Neural crest cell (in vitro differentiated cells): Measurements from ENCODE around the gene AGK. TPM values are rescaled to one million over a fixed set of nuclear protein-coding genes. Genes with fewer than 3 reads are reported as not detected.
"Not testable (repeated sequence)": the region's sequence is repeated elsewhere in the genome, so short reads cannot be mapped to it uniquely, and the experiment has no call there.

ENCODE experiments used
- DNase-seq: peaks from one replicate; pipeline ENCODE4 v3.0.0; 2021; ENCODE audit warnings: low read depth, mixed read lengths, low spot score
- H3K27ac Mint-ChIP-seq: one replicate; pipeline ENCODE4 v1.8.0; 2021; ENCODE audit warnings: mild to moderate bottlenecking, mixed read lengths; ENCODE audit not compliant: unreplicated experiment
- H3K27me3 Mint-ChIP-seq: 2 replicates; pipeline ENCODE4 v1.8.0; 2021; ENCODE audit warnings: low read depth, mild to moderate bottlenecking, mixed read lengths
- H3K36me3 Mint-ChIP-seq: 2 replicates; pipeline ENCODE4 v1.8.0; 2021; ENCODE audit warnings: low read depth, mild to moderate bottlenecking, mixed read lengths
- H3K4me1 Mint-ChIP-seq: 2 replicates; pipeline ENCODE4 v1.8.0; 2021; ENCODE audit warnings: mixed read lengths
- H3K4me3 Mint-ChIP-seq: one replicate; pipeline ENCODE4 v1.8.0; 2021; ENCODE audit warnings: mild to moderate bottlenecking, mixed read lengths
- H3K9me3 Mint-ChIP-seq: 2 replicates; pipeline ENCODE4 v1.8.0; 2021; ENCODE audit warnings: mixed read lengths
- CTCF ChIP-seq: fragments of 200-600 bp; sonication (generic); conservative IDR thresholded peaks from 2 replicates; pipeline ENCODE4 v1.5.0; 2021; ENCODE audit warnings: antibody characterized with exemption, mild to moderate bottlenecking
- total RNA-seq: library from RNA; stranded (reverse); gene quantifications from 2 replicates; pipeline ENCODE4 v1.2.1, GENCODE V29; 2021

Gene AGK
- total RNA-seq, 1 donor from 2014 or later, result 35.7 TPM

DNA sequence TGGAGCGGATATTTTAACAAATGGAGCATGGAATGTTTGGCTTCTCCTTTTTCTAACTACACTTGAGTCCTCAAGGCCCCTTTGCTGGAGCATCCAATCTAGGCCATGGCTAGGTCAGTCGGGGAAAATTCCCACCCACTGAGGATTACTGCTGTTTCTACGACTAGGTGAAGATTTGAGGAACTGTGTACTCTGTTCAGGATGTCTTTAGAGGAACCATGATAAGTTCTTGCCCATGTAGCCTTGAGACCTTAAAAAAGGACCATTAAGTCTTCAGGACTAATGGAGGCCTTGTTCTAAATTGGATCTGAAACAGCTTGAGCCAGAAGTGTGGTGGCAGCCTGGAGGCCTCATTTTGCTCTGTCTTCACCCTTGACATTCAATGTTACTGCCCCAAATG lies 6.2 kb downstream of the AGK start:
- no peak overlapping the region for H3K4me3 Mint-ChIP-seq
- no peak overlapping the region for H3K27ac Mint-ChIP-seq
- peaks cover 4% of the 10 kb centered on the region for H3K9me3 Mint-ChIP-seq
- H3K4me1 Mint-ChIP-seq, result peaks cover 7% of the 10 kb centered on the region
- no peak for TF ChIP-seq CTCF
- H3K27me3 Mint-ChIP-seq, result no peaks in the 10 kb centered on the region
- no peak for DNase-seq
- H3K36me3 Mint-ChIP-seq, result peaks cover 37% of the 10 kb centered on the region

DNA sequence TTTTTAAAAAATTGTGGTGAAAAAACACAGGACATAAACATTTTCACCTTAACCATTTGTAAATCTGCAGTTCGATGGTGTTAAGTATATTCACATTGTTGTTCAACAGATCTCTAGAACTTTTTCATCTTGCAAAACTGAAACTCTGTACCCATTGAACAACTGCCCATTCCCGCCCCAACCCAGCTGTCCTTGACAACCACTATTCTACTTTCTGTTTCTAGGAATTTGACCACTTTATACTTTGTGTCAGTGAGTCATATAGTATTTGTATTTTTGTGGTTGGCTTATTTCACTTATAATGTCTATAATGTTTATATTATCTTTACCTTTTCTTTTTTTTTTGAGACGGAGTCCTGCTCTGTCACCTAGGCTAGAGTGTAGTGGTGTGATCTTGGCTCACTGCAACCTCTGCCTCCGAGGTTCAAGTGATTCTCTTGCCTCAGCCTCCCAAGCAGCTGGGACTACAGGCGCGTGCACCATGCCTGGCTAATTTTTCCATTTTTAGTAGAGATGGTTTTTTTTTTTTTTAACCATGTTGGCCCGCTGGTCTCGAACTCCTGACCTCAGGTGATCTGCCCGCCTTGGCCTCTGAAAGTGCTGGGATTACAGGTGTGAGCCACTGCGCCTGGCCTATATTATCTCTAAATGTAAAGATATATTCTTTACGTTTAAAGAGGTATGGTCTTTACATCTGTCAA lies 6.8 kb downstream of the AGK start:
- not testable (repeated sequence) for H3K4me3 Mint-ChIP-seq, H3K27ac Mint-ChIP-seq

GRCh38 chr7:141558544-141559183 lies 7.5 kb downstream of the AGK start:
- DNase-seq, result no peak
- no peak for TF ChIP-seq CTCF
- peaks cover 43% of the 10 kb centered on the region for H3K36me3 Mint-ChIP-seq

More for the DNA sequence above, 6.8 kb downstream of the AGK start:
- H3K36me3 Mint-ChIP-seq, result peaks cover 37% of the 10 kb centered on the region
- not testable (repeated sequence) for H3K9me3 Mint-ChIP-seq, DNase-seq, H3K4me1 Mint-ChIP-seq, H3K27me3 Mint-ChIP-seq

GRCh38 chr7:141559961-141560360 lies 8.8 kb downstream of the AGK start:
- peaks cover 50% of the 10 kb centered on the region for H3K36me3 Mint-ChIP-seq
- H3K4me1 Mint-ChIP-seq, result no peaks in the 10 kb centered on the region
- no peak overlapping the region for H3K4me3 Mint-ChIP-seq
- TF ChIP-seq CTCF, result no peak
- no peak overlapping the region for H3K27ac Mint-ChIP-seq
- H3K9me3 Mint-ChIP-seq, result peaks cover 4% of the 10 kb centered on the region
- DNase-seq, result no peak
- no peaks in the 10 kb centered on the region for H3K27me3 Mint-ChIP-seq

More at GRCh38 chr7:141558544-141559183, 7.5 kb downstream of the AGK start:
- no peak overlapping the region for H3K4me3 Mint-ChIP-seq
- H3K27me3 Mint-ChIP-seq, result no peaks in the 10 kb centered on the region
- H3K4me1 Mint-ChIP-seq, result no peaks in the 10 kb centered on the region
- no peak overlapping the region for H3K27ac Mint-ChIP-seq
- peaks cover 4% of the 10 kb centered on the region for H3K9me3 Mint-ChIP-seq

GRCh38 chr7:141562036-141562435 lies 10.8 kb downstream of the AGK start:
- H3K27me3 Mint-ChIP-seq, result no peaks in the 10 kb centered on the region
- no peaks in the 10 kb centered on the region for H3K4me1 Mint-ChIP-seq
- peaks cover 53% of the 10 kb centered on the region for H3K36me3 Mint-ChIP-seq
- H3K9me3 Mint-ChIP-seq, result peaks cover 4% of the 10 kb centered on the region
- H3K27ac Mint-ChIP-seq, result no peak overlapping the region
- H3K4me3 Mint-ChIP-seq, result no peak overlapping the region
- no peak for TF ChIP-seq CTCF
- DNase-seq, result no peak

GRCh38 chr7:141562543-141562942 lies 11.3 kb downstream of the AGK start:
- Mint-ChIP-seq H3K4me1 (no peaks in the 10 kb centered on the region), H3K4me3 (no peak overlapping the region), H3K27me3 (no peaks in the 10 kb centered on the region), H3K9me3 (peaks cover 4% of the 10 kb centered on the region), H3K36me3 (peaks cover 52% of the 10 kb centered on the region), H3K27ac (no peak overlapping the region)
- no peak for TF ChIP-seq CTCF
- DNase-seq, result no peak
